ENCODE results near the gene DSCAML1.

Gene DSCAML1

DNA sequence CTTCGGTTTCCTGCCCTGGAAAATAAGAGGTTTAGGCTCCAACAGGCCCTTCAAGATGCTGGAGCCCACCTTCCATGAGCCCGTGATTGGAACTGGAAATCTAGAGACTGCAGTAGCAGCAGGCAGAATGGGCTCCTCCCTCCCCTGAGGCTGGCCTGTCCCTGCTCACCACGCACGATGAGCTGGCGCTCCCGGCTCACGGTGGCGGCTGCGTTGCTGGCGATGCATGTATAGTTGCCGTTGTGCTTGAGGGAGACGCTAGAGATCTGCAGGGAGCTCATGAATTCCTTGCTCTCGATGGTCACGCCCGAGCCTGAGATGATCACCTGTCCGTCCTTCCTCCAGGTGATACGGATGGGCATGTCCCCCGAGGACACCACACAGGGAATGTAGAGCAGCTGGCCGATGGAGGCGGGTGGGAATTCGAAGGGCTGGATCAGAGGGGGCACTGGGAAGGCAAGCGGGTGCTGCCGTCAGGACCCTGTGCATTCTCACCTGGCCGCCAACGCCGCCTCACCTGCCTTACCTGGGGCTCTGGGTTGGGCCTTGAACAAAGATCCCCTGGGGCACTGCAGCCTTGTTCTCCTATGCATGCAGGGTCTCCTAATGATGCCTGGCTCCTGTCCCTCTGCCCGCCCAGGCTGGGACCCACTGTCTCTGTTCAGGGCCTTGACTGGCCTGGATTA, 291.6 kb downstream of the DSCAML1 start:
- DNase-seq (ENCODE audit: low spot score) = no peak

DNA sequence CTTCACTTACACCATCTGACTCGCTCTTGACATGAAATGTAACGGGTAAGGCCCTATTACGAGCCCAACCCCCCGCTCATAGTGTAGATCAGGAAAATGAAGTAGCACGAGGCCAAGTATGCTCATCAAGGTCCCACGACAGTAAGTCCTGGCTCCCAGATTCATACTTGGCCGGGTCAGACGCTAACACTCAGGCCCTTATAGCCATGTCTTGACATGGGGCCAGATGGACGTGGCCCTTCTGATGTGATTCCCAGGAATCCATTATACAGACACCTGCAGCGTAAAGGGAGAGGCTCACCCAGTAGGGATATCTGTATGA, 294.3 kb downstream of the DSCAML1 start:
- FAIRE-seq (no peak), DNase-seq (ENCODE audit: low spot score) (no peak)

More for the DNA sequence above, 291.6 kb downstream of the DSCAML1 start:
- FAIRE-seq = no peak

DNA sequence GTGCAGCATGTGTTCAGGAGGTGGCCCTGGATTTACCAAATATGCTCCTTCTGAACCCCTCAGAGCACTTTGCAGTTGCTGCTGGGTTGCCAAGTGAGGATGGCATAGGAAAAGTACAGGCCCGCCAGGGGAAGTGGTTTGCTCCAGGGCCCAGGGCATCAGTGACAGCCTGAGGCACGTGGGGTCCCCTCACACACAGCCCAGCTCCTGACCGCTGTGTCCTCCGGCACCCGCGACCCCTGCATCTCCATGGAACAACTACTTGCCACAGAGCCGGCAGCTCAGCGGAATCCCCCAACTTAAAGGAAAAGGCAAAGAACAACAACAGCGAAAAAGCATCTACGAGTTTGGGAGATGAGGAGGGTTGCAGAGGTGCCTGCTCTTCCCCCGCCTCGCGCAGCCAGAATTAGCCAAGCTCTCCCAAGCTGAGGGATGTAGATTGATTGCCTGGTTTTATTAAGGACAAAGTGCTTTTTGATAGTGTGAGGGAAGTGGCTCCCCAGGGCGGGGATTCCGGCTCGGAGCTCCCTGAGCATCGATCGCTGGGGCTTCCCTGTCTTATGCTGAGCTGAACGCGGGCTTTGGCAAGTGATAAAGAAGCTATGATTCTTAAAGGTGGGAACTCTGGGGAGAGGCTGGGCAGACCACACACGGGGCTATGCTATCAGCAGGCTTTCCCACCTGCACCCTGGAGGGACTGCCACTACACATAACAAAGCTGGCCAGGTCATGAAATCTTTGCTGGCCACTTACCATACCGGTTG, 294.8 kb downstream of the DSCAML1 start:
- FAIRE-seq (no peak), DNase-seq (ENCODE audit: low spot score) (no peak)

DNA sequence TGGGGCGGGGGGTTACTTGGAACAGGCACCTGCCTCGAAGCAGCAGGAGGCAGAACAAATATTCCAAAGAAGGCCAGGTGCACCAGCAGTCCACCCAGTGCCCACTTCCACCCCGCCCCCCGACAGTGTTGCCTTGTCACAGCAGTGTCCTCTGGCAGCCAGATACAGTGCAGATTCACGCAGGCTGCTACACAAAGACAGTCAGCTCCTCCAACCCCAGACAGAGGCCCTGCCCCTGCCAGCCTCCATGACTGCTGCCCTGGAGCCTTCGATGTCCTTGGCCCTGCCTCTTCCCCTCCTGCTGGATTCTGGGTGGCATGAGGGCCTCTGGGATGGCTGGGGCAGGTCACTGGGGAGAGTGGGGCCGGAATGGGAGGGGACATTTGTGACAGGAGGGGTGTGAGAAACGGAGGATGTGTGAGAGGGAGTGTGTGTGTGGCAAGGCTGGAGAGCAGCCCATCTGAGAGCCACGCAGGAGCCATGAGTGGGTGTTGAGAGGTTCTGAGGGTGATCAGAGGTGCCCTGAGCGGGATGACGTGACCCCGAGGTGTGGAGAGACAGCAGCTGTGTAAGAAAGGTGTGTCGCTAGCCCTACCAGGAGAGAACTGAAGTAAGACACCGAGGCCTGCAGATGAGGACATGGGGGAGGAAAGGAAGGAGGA, 295.6 kb downstream of the DSCAML1 start:
- no peak for FAIRE-seq
- no peak for DNase-seq (ENCODE audit: low spot score)

DNA sequence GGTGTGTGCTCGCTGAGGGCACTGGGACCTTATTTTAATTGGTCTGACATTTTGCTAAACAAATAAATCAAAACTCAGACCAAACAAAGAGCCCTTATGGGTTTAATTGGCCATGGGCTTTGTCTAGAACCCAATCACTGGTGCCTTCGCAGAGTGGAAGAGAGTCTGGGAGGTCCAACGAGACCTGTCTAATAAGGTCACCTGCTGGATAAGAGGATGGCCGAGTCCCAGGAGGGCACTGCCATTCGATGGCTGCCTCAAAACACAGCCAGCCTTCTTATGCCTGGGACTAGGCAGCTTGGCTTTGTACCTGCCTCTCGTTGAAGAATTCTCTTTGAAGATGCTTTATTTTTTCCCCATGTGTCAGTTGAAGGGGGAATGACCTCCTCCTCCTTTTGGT, 298.2 kb downstream of the DSCAML1 start:
- no peak for FAIRE-seq
- DNase-seq (ENCODE audit: low spot score) = no peak

DNA sequence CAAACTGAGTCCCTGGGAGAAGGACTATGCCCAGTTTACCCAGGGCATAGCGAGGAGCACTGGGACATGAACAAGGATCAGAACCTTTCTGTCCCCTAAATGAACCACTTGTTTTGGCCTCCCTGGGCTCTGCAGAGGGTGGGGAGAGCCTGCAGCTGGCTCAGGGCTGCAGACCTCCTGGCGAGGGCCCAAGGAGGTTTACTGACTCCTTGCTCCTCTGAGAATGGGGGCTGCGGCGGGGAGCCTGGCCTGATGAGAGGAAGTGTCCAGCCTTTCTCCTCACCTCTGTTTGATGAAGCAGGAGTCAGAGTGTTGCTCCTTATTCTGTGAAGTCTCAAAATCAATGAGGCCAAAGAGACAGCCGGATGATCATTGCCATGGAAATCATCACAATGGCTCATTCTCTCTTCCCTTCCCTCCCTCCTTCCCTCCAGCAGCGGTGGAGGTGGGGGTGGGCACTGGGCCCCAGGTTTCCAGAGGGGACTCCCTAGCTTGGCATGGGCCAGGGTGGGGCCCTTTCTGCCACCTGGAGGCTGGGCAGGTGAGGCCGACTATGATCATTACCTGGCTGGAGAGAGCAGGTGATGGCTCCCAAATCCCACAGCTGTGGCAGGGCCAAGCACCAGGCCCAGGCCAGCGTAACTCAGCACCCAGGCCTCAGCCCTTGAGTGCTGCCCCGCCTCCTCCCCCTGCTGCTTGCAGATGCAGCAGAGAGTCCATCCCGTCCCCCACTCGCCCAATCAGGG, 299.6 kb downstream of the DSCAML1 start:
- no peak for FAIRE-seq
- DNase-seq (ENCODE audit: low spot score) = no peak

DNA sequence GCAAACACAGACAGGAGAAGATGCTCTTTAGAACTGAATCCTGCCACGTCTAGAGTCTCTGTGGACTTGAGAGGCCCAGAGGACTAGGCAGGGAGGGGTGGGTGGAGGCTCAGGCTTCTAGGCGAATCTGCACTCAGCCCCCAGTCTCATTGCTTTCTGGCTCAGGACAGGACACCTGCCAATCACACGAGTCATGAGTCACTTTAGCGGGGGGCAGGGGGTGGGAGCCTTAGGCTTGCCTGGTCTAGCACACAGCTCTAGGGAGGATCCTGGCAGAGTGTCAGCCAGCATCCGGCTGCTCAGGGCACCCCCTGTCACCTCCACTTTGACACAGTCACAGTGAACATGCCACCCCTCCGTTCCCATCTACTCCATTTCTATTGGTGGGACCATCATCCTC, 301.7 kb downstream of the DSCAML1 start:
- FAIRE-seq = no peak

DNA sequence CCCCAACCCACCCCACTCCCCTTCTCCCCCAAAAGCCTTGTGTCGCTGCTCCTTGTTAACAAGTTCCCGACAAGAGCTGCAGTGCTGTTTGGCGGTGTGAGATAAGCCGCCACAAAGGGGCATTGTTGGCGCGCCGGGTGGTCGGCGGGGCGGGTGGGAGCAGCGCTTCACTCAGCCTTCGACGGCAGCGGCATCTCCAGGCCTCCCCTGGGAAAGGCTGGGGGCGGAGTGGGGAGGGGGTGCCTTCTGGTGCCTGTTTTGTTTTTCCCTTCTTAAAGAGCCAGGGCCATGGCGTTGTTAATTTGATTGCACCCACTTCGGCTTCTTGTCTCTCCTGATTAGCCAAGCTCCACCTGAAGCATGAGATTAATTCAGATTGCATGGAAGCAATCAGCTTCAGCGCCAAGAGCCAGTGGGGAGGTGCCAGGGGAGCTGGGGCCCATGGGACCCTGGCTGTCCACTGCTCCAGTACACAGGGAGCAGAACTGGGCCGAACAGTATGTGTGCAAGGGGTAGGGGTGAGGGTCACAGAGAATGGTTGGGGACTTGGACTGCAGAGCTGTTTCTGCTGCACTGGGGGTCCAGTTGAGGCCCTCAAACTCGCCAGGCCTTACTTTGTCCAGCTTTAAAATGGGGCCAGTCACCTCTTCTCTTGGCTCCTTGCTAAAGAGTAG, 304.3 kb downstream of the DSCAML1 start:
- FAIRE-seq (no peak), DNase-seq (ENCODE audit: low spot score) (no peak)

More for the DNA sequence above, 301.7 kb downstream of the DSCAML1 start:
- DNase-seq (ENCODE audit: low spot score) = no peak

DNA sequence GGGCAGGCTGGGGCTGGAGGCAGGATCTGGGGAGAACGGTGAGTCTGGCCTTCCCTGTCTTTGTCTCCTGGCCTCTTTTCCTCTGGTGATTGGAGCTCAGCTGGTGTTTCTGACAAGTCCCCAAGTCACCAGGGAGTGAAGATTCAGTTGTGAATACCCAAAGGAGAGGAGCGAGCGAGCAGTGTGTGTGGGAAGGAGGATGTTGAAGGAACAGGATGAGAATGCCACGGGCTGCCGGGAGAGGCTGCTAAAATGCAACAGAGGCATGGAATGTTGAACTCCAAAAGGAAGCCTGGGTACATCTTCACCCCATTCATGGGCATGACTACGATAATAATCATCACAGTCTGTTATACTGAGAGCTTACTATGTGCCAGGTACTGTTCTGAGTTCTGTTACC, 306.1 kb downstream of the DSCAML1 start:
- no peak for DNase-seq (ENCODE audit: low spot score)
- no peak for FAIRE-seq

DNA sequence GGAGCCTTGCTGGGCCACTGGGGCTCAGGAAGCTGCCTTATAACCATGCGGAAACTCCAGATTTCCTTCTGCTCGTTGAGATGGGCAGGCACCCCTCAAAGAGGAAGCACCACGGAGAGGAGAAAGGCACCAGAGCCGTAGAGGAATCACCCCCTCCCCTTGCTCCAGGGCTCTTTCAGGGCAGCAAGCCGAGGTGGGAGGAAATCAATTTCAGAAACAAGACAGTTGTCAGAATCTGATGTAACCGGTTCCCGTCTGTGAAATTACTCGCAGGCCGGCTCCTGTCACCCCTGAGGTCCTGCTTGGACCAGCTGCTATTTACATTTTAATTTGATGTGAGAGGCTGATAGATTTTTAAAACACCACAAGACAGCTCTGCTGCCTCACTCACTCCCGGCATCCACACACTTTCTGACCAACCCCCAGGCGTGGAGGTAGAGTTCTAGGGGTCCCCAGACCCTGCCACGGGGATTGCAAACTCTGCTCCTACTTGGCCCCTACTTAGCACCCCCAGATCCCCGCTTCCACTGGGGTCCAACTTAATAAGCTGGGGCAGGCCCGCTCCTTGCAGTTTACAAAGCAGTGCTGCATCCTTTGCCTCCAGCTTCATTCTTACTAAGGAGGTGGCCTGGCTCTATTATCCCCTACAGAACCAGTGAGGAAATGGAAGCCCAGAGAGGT, 306.9 kb downstream of the DSCAML1 start:
- DNase-seq (ENCODE audit: low spot score) = no peak
- no peak for FAIRE-seq

DNA sequence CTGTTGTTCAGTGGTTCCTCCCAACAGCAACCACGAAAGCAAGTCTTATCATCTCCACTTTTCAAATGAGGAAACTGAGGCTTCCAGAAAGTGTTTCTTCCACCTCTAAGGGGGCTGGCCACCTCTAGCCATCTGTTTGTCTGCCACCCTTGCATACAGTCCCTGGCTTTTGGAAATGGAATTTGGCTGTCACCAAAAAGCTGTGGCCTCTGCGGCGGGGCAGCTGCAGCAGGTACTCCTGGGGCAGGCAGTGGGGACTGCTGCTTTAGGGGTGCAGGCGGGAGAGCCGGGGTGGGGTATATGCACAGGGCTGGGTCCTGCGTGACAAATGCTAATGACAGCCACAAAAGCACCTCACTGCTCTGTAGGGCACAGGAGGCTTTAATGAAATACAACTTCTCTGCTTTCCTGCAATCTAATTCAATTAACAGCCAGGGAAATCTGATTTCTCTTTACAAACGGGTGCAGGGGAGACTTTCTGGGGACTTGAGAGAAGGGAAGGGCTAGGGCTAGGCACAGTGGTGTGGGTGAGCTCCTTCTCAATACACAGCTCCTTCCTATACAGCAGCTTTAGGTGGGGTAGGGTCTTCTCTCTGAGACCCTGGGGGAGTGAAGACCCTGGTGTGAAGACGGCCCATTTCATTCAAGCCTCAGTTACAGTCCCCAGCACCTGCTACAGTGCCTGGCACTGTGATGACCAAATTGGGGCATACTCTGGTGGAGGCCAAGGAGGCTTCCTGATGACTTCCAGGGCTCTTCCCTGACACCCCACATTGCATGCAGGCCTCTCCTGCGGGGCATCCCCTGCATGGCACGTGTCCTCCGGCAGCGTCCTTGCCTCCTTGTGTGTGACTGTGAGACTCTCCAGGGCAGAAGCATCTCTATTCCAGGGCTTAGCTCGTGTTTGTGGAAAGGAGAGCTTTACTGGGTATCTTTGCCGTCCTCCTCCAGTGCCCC, 307.7 kb downstream of the DSCAML1 start:
- FAIRE-seq = no peak
- no peak for DNase-seq (ENCODE audit: low spot score)

DNA sequence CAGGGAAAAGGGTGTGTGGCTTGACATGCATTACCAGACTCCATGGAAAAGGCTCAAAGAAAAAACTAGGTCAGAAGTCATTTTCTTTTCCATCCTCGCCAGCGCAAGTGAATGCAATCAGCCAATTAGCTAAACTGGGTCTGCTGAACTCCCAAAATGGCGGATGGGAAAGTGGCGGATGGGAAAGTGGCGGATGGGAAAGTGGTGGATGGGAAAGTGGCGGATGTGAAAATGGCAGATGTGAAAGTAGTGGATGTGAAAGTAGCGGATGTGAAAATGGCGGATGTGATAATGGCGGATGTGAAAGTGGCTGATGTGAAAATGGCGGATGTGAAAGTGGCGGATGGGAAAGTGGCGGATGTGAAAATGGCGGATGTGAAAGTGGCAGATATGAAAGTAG, 311.0 kb downstream of the DSCAML1 start:
- FAIRE-seq = no peak
- DNase-seq (ENCODE audit: low spot score) = no peak

DNA sequence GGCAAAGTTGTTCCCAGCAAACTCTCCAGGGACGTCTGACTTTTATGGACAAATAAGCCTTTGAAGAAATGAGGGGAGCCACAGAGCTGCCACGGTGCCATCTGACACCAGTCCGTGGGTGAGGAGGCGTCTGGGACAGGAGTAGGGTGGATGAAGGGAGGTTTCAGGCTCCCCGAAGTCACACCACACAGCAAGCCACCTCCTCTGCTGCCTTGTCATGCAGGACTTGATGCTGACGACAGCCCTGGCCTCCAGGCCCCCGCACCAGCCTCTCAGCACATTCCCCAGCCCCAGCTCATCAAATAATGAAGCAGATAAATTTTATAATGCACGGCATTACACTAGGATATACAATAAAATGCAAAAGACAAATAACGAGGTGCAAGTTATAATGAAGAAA, 312.9 kb downstream of the DSCAML1 start:
- FAIRE-seq = no peak
- DNase-seq (ENCODE audit: low spot score) = no peak

DNA sequence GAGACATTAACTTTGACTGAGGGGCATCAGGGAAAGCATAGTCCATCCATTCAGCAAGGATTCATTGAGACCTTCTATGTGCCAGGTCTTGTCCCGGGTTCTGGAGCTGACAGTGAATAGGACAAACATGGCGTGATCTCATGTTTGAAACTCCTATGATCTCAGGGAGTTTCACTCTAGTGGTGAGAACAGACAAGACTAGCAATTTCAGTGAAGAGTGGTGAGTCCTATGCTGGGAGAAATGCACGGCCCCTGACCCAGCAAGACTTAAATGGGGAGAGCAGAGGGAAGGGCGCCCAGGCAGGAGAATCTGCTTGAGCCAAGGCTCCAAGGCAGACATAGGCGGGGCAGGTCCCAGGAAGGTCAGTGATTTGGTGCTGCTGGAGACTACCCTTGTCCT, 313.6 kb downstream of the DSCAML1 start:
- FAIRE-seq (no peak), DNase-seq (ENCODE audit: low spot score) (no peak)

DNA sequence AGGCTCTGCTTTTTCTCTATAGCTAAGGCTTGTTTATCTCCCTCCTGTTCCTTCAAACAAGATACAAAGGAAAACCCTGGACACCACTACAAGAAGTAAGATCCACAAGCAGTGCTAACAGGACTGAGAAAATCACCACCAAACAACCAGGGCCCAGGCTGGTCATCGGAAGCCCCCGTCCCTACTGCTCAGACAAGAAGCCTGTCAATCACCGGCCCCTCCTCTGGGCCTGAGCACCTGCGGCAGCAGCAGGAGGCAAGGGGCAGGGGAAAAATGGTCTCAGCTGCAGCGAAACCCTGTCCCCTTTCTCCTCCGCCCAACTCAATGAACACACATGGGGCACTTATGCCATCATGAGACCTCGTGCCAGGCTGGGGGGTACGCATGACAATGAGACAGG, 314.1 kb downstream of the DSCAML1 start:
- no peak for DNase-seq (ENCODE audit: low spot score)
- FAIRE-seq = no peak

DNA sequence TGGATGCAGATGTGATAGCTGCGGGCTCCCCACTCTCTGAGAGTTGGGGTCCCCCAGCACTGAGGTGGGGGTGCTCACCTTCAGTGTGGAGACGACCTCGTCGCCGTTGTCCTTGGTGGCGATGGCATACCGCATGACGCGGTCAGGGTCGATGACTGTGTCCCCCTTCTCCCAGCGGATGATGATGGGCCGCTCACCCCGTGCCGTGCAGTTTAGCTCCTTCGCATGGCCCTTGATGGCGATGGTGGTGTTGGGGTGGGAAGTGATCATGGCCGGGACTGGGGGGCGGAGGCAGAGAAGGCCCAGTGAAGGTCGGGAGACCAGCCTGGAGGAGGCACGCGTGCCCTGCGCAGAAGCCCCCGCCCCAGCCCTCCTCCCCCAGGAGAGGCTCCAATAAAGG, 315.1 kb downstream of the DSCAML1 start:
- FAIRE-seq (no peak), DNase-seq (ENCODE audit: low spot score) (no peak)

DNA sequence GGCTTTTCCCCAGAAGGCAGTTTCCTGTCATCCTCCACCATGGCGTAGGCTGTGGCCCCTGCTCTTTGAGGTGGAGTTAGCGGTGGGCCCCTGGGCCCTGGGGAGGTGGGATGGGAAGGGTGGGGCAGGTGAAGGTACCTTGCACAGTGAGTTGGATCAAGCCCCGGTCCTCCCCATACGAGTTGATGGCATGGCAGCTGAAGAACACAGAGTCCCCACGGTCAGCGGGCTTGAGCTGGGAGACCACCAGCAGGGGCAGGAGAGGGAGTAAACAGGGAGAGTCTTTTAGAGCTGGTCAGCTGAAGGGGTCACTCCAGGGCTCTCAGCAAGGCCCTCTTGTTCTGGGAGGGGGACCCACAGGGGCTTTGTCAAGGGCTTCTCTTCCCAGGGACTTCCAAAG, 316.0 kb downstream of the DSCAML1 start:
- DNase-seq (ENCODE audit: low spot score) = no peak
- FAIRE-seq = no peak

DNA sequence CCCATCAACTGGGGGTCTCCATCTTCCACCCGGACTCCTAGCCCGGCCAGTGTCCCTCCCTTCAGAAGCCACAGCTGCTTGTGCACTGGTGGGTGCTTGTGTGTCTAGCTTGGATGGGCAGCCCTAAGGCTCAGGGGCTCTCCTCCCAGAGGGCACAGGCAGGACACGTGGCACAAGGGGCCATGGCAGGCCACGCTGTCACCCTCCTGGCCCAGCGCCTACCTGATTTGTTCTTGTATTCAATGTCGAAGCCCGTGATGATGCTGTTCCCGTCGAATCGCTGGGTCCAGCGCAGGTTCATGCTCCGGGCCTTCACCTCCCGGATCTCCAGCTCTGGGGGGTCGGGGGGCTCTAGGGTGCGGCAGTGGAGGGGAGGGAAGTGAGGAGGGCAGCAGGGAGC, 316.8 kb downstream of the DSCAML1 start:
- no peak for DNase-seq (ENCODE audit: low spot score)
- FAIRE-seq = no peak

DNA sequence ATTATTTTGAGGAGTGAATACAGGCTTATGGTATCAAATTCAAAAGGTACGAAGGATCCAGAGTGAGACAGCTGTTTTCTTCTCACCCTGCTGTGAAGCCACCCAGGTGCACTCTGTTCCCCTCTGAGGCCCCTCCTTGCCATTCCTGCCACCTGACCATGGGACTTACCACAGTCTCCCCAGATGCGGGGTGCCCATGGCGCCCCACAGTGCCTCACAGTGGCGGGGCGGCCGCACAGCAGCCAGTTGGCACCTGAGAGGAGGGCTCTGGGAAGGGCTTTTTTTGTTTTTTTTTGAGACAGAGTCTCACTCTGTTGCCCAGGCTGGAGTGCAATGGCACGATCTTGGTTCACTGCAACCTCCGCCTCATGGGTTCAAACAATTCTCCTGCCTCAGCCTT, 317.6 kb downstream of the DSCAML1 start:
- no peak for FAIRE-seq

DNA sequence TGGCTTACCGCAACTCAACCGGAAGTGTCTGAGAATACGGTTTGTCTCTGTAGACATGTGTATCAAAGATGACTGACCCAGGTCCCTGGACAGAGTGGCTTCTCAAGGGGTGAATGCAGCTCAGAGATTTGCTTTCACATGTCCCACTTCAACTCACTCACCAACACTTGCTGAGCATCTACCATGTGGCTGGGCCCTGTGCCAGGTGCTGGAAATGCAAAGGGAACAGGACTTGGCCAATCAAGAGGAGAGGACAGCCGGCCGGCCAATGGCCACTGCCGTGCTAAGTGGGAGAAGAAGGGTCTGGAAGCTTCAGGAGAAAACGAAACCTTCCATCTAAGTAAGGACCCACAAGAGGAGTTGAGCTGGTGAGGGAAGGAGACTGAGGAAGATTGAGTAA, 318.1 kb downstream of the DSCAML1 start:
- DNase-seq (ENCODE audit: low spot score) = no peak
- no peak for FAIRE-seq

More for the DNA sequence above, 317.6 kb downstream of the DSCAML1 start:
- no peak for DNase-seq (ENCODE audit: low spot score)

Data from RCC 7860 (cell line).